DND-41 (cell line): ENCODE data around the gene SIRT3.

ENCODE experiments used
- ATAC-seq: fragments of 200-7000 bp; cut with Tn5 transposase; 3 replicates; pipeline ENCODE4 v1.9.1; 2021; ENCODE audit warnings: low read depth; ENCODE audit not compliant: insufficient read depth
- DNase-seq: peaks from one replicate; pipeline ENCODE4 v3.0.0-alpha.2; 2020
- H2AFZ ChIP-seq: 2 replicates; pipeline ENCODE4 v1.6.0; 2012; ENCODE audit warnings: low read depth, low read length
- H3K27ac ChIP-seq: 2 replicates; pipeline ENCODE4 v1.5.1; 2012; ENCODE audit warnings: low read length, inconsistent platforms
- H3K27me3 ChIP-seq: fragments of 200-600 bp; sonication (generic); 2 replicates; pipeline ENCODE4 v1.6.0; 2012; ENCODE audit warnings: low read length, mild to moderate bottlenecking, inconsistent platforms; ENCODE audit not compliant: insufficient read depth, poor library complexity
- H3K36me3 ChIP-seq: 2 replicates; pipeline ENCODE4 v1.5.1; 2012; ENCODE audit warnings: low read length, inconsistent platforms; ENCODE audit not compliant: insufficient read depth
- H3K4me1 ChIP-seq: 2 replicates; pipeline ENCODE4 v1.5.1; 2012; ENCODE audit warnings: mild to moderate bottlenecking, low read length; ENCODE audit not compliant: insufficient read depth
- H3K4me2 ChIP-seq: 2 replicates; pipeline ENCODE4 v1.6.0; 2012; ENCODE audit warnings: mild to moderate bottlenecking, moderate library complexity, low read length, inconsistent platforms; ENCODE audit not compliant: insufficient read depth
- H3K4me3 ChIP-seq, 2 experiments: fragments of 200-600 bp in 1 of 2; shearing (Covaris generic) in 1 of 2; 2 replicates each; pipeline ENCODE4 v1.5.1; 2012 to 2016; ENCODE audit warnings: inconsistent platforms in 2 of 2, low read length in 2 of 2, mild to moderate bottlenecking in 2 of 2, low read depth in 1 of 2, moderate library complexity in 1 of 2
- H3K79me2 ChIP-seq: 2 replicates; pipeline ENCODE4 v1.6.0; 2012; ENCODE audit warnings: low read length, inconsistent platforms; ENCODE audit not compliant: insufficient read depth
- H3K9ac ChIP-seq: 2 replicates; pipeline ENCODE4 v1.6.0; 2012; ENCODE audit warnings: low read depth, mild to moderate bottlenecking, inconsistent platforms, low read length, moderate library complexity
- H3K9me3 ChIP-seq: 2 replicates; pipeline ENCODE4 v1.5.1; 2012; ENCODE audit warnings: low read length, moderate library complexity, mild to moderate bottlenecking, inconsistent platforms; ENCODE audit not compliant: insufficient read depth, severe bottlenecking
- H4K20me1 ChIP-seq: 2 replicates; pipeline ENCODE4 v1.6.0; 2012; ENCODE audit warnings: low read length; ENCODE audit not compliant: insufficient read depth
- CTCF ChIP-seq: IDR thresholded peaks from 2 replicates; pipeline ENCODE4 v1.5.1; 2012; ENCODE audit warnings: borderline replicate concordance, low read length, moderate library complexity, mild to moderate bottlenecking; ENCODE audit not compliant: poor library complexity, severe bottlenecking; ENCODE audit errors: extremely low read depth
- EZH2 ChIP-seq: IDR thresholded peaks from 3 replicates; pipeline ENCODE4 v1.6.1; 2012; ENCODE audit warnings: borderline replicate concordance, low read depth, mild to moderate bottlenecking, moderate library complexity, low read length, inconsistent platforms; ENCODE audit not compliant: severe bottlenecking

Gene SIRT3

GRCh38 chr11:276219-276618 is 40.1 kb upstream of the SIRT3 start:
- TF ChIP-seq CTCF (no peak), EZH2 (no peak)
- ATAC-seq, result no peak
- DNase-seq, result no peak

DNA sequence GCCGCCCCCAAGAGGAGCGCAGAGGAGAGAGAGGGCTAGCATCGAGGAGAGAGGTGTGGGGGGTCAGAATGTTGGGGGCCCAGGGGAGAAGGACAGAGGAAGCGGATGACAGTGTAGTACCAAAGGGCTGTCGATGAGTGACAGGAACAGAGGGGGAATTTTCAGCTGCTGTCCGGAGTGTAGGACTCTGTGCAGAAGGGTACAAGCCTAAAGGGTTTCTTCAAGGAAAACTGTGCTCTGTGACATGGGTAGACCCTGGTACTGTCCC is 36.7 kb upstream of the SIRT3 start:
- Histone ChIP-seq H3K36me3 (no peaks in the 10 kb centered on the region), H3K27ac (no peak overlapping the region), H3K4me3 (no peak overlapping the region), H3K79me2 (no peaks in the 10 kb centered on the region), H3K9me3 (no peaks in the 10 kb centered on the region), H3K9ac (no peak overlapping the region), H3K4me1 (peaks cover 34% of the 10 kb centered on the region), H2AFZ (no peak overlapping the region), H3K27me3 (no peaks in the 10 kb centered on the region), H3K4me2 (no peak overlapping the region), H4K20me1 (no peaks in the 10 kb centered on the region)
- no peak for DNase-seq
- no peak for ATAC-seq
- no peak for TF ChIP-seq EZH2
- TF ChIP-seq CTCF, result no peak

More at GRCh38 chr11:276219-276618, 40.1 kb upstream of the SIRT3 start:
- Histone ChIP-seq H3K27me3 (no peaks in the 10 kb centered on the region), H3K27ac (no peak overlapping the region), H3K79me2 (no peaks in the 10 kb centered on the region), H4K20me1 (no peaks in the 10 kb centered on the region), H3K36me3 (no peaks in the 10 kb centered on the region), H3K9ac (no peak overlapping the region), H2AFZ (no peak overlapping the region), H3K4me3 (no peak overlapping the region), H3K4me2 (no peak overlapping the region), H3K4me1 (peaks cover 10% of the 10 kb centered on the region), H3K9me3 (no peaks in the 10 kb centered on the region)

DNA sequence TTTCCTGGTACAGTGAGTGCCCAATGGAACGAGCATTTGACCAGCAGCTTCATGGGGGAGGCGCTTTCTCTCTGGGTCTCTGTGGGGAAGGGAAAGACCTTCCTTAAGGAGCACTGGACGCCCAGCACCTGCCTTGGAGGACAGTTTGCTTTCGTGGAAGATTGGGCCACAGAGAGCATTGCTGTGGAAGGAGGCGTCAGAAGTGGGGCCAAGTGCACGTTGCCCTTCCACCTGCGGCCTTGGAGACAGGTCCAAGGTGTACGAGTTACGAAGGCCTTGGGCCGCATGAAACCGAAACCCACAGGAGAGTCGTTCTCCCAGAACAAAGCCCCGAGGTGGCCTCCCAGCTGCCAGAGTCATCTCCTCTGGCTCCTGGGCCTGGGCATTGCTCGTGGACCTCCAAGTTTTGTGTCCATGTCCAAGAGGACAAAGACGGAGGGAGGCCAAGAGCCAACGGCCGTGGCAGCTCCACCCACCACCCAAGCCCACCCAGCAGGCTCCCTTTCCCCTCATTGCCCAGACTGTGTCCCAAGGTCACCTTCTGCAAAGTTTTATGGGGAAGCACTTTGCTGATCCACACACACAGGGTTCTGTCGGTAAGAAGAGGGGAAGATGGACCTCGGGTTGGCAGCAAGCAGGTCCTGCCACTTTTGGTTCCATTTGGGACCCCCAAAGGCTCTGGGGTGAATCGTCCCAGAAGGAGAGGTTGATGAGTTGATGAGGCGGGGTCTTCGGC is 36.2 kb upstream of the SIRT3 start:
- H2AFZ ChIP-seq, result no peak overlapping the region
- no peak overlapping the region for H3K4me3 ChIP-seq
- H3K9ac ChIP-seq, result no peak overlapping the region
- no peaks in the 10 kb centered on the region for H3K27me3 ChIP-seq
- no peaks in the 10 kb centered on the region for H3K9me3 ChIP-seq
- H3K79me2 ChIP-seq, result no peaks in the 10 kb centered on the region
- no peaks in the 10 kb centered on the region for H3K36me3 ChIP-seq
- H3K4me2 ChIP-seq, result no peak overlapping the region
- no peak for TF ChIP-seq EZH2
- no peak for TF ChIP-seq CTCF
- ATAC-seq (no peak), DNase-seq (no peak)
- H4K20me1 ChIP-seq, result no peaks in the 10 kb centered on the region
- H3K27ac ChIP-seq, result peak overlapping the region; percentile 8; the same call in 1 of the 2 replicates
- peaks cover 33% of the 10 kb centered on the region for H3K4me1 ChIP-seq

- Histone ChIP-seq H3K36me3 (no peaks in the 10 kb centered on the region), H3K27ac (no peak overlapping the region), H2AFZ (no peak overlapping the region), H3K9me3 (no peaks in the 10 kb centered on the region), H4K20me1 (no peaks in the 10 kb centered on the region), H3K4me3 (no peak overlapping the region), H3K4me1 (peaks cover 37% of the 10 kb centered on the region), H3K27me3 (no peaks in the 10 kb centered on the region), H3K9ac (no peak overlapping the region), H3K79me2 (no peaks in the 10 kb centered on the region), H3K4me2 (no peak overlapping the region)
- TF ChIP-seq CTCF (no peak), EZH2 (no peak)
- DNase-seq (no peak), ATAC-seq (no peak)
Measured at GRCh38 chr11:271319-271715, 35.2 kb upstream of the SIRT3 start.
